Endothelial cell (in vitro differentiated cells): ENCODE measurements around the gene RALBP1. TPM values are rescaled to one million over a fixed set of nuclear protein-coding genes. Genes with fewer than 3 reads are reported as not detected.
A peak's percentile ranks its signal among the peaks of the same experiment; 100 is the strongest.

Experiments used
- DNase-seq: peaks from one replicate; pipeline ENCODE4 v3.0.0; 2021; ENCODE audit warnings: low spot score
- H3K27ac Mint-ChIP-seq: one replicate; pipeline ENCODE4 v1.8.0; 2021; ENCODE audit warnings: mixed read lengths, inconsistent platforms; ENCODE audit not compliant: unreplicated experiment
- H3K27me3 Mint-ChIP-seq: one replicate; pipeline ENCODE4 v1.8.0; 2021; ENCODE audit warnings: mild to moderate bottlenecking, moderate library complexity, mixed read lengths, inconsistent platforms; ENCODE audit not compliant: unreplicated experiment
- H3K36me3 Mint-ChIP-seq: one replicate; pipeline ENCODE4 v1.8.0; 2021; ENCODE audit warnings: mild to moderate bottlenecking, low read depth, mixed read lengths, inconsistent platforms; ENCODE audit not compliant: unreplicated experiment
- H3K4me1 Mint-ChIP-seq: one replicate; pipeline ENCODE4 v1.8.0; 2021; ENCODE audit warnings: mild to moderate bottlenecking, mixed read lengths, inconsistent platforms; ENCODE audit not compliant: unreplicated experiment
- H3K4me3 Mint-ChIP-seq: one replicate; pipeline ENCODE4 v1.8.0; 2021; ENCODE audit warnings: mild to moderate bottlenecking, mixed read lengths, inconsistent platforms; ENCODE audit not compliant: unreplicated experiment
- H3K9me3 Mint-ChIP-seq: one replicate; pipeline ENCODE4 v1.8.0; 2021; ENCODE audit warnings: mixed read lengths, inconsistent platforms; ENCODE audit not compliant: unreplicated experiment
- total RNA-seq: library from RNA; stranded (reverse); fragmentation: NEBNext Ultra II Directional; extraction: Animal tissue kit (Norgen Biotek cat#: 25700); gene quantifications from one replicate; pipeline ENCODE4 v1.2.1, GENCODE V29; 2021; ENCODE audit not compliant: unreplicated experiment
- TF ChIP-seq, protein P1 (sequence below): fragments of 200-600 bp; sonication (generic); IDR thresholded peaks from one replicate; pipeline ENCODE4 v1.5.0; 2021; ENCODE audit warnings: antibody characterized with exemption; ENCODE audit not compliant: unreplicated experiment

Gene RALBP1
- total RNA-seq, 1 donor from 2014 or later = 56.8 TPM

DNA sequence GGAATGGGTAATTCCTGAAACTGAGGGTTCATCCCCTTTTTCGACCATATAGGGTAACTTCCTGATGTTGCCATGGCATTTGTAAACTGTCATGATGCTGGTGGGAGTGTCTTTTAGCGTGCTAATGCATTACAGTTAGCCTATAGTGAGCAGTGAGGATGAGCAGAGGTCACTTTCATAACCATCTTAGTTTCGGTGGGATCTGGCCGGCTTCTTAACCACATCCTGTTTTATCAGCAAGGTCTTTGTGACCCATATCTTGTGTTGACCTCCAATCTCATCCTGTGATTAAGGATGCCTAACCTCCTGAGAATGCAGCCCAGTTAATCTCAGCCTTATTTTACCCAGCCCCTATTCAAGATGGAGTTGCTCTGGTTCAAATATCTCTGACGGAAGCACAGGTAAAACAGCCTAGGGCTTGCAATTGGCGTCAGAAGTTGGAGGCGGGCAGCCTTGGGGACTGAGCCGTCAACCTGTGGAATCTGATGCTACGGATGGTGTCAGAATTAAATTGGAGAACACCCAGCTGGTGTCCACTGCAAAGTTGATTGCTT lies 19.5 kb downstream of the RALBP1 start:
- H3K36me3 Mint-ChIP-seq = no peaks in the 10 kb centered on the region
- no peaks in the 10 kb centered on the region for H3K27me3 Mint-ChIP-seq
- peak overlapping the region; percentile 9 for H3K27ac Mint-ChIP-seq

DNA sequence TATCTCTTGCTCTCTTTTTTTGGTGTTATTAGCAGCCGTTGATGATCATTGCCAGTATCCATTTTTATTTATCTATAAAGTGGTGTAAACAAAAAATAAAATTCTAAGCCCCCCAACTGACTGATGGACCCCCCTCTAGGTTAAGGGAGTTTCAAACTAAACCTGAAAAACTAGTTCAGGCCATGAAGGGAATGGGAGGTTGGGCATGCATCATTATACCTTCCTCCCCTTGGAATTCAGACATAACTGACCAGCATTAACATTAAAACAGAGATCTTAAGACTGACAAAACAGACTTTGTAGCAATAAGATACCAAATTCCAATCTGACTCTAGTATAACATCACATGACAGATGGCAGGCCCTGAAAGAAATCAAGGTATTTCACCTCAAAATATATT lies 20.2 kb downstream of the RALBP1 start:
- Mint-ChIP-seq H3K4me3 (no peak overlapping the region), H3K27ac (no peak overlapping the region), H3K9me3 (no peaks in the 10 kb centered on the region), H3K4me1 (peaks cover 3% of the 10 kb centered on the region), H3K27me3 (no peaks in the 10 kb centered on the region), H3K36me3 (peaks cover 4% of the 10 kb centered on the region)
- DNase-seq = no peak
- TF ChIP-seq, protein P1, sequence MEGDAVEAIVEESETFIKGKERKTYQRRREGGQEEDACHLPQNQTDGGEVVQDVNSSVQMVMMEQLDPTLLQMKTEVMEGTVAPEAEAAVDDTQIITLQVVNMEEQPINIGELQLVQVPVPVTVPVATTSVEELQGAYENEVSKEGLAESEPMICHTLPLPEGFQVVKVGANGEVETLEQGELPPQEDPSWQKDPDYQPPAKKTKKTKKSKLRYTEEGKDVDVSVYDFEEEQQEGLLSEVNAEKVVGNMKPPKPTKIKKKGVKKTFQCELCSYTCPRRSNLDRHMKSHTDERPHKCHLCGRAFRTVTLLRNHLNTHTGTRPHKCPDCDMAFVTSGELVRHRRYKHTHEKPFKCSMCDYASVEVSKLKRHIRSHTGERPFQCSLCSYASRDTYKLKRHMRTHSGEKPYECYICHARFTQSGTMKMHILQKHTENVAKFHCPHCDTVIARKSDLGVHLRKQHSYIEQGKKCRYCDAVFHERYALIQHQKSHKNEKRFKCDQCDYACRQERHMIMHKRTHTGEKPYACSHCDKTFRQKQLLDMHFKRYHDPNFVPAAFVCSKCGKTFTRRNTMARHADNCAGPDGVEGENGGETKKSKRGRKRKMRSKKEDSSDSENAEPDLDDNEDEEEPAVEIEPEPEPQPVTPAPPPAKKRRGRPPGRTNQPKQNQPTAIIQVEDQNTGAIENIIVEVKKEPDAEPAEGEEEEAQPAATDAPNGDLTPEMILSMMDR = no peak

More for the DNA sequence above, 19.5 kb downstream of the RALBP1 start:
- TF ChIP-seq, protein P1 = no peak
- DNase-seq = no peak
- no peaks in the 10 kb centered on the region for H3K9me3 Mint-ChIP-seq
- no peak overlapping the region for H3K4me3 Mint-ChIP-seq
- H3K4me1 Mint-ChIP-seq = peaks cover 3% of the 10 kb centered on the region

DNA sequence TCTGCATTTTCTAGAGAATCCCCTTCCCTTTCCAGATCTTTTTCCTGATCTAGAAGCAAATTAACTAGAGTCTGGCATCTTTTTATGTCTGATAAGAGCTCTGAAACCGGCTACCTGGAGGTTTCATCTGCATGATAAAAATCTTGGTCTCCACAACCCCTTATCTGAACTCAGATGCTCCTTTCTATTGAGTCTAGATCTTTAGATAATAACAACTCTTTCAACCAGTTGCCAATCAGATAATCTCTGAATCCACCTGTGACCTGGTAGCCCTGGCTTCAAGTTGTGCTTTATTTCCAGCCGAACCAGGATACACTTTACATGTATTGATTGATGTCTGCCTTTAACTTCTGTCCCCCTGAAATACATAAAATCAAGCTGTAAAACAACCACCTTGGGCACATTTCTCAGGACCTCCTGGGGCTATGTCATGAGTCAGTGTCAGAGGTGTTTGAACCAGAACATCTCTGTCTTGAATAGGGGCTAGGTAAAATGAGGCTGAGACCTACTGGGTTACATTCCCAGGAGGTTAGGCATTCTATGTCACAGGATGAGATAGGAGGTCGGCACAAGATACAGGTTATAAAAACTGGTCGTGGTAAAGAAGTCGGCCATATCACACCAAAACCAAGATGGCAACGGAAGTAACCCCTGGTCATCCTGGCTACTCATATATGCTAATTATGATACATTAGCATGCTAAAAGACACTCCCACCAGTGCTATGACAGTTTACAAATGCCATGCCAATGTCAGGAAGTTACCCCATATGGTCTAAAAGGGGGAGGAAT lies 20.8 kb downstream of the RALBP1 start:
- H3K9me3 Mint-ChIP-seq = no peaks in the 10 kb centered on the region
- no peak overlapping the region for H3K27ac Mint-ChIP-seq
- TF ChIP-seq, protein P1 = no peak

DNA sequence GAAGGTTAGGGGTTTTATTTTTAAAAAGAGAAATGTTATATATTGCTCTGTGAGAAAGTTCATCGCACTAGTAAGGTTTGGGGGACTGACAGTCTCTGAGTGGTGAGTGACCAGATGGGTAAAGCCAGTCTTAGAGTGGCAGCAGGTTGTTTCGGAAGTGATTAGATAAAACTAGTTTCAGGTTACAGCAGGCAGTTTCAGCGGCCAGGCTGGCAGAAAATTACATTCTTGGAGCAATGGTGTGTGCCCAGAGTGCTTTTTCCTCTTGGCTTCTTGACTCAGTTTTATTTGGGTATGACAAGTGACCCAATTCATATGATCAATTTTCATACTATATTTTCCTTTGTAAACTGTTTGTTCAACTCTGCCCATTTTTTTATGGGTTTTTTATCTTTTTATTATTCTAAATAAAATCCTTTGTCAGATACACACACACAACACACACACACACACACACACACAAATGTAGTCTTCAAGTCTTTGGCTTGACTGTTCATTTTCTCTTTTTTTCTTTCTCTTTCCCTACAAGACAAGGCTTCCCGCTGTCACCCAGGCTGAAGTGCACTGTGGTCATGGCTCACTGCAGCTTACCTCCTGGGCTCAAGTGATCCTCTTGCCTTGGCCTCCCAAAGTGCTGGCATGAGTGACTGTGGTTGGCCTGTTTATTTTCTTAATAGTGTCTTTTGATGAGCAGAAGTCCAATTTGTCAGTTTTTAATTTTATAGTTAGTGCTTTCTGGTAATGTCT lies 30.9 kb downstream of the RALBP1 start:
- H3K4me3 Mint-ChIP-seq = no peak overlapping the region
- DNase-seq = no peak
- no peak overlapping the region for H3K27ac Mint-ChIP-seq
- H3K36me3 Mint-ChIP-seq = peaks cover 17% of the 10 kb centered on the region
- H3K9me3 Mint-ChIP-seq = no peaks in the 10 kb centered on the region
- H3K27me3 Mint-ChIP-seq = no peaks in the 10 kb centered on the region
- no peaks in the 10 kb centered on the region for H3K4me1 Mint-ChIP-seq
- TF ChIP-seq, protein P1 = no peak

More for the DNA sequence above, 20.8 kb downstream of the RALBP1 start:
- Mint-ChIP-seq H3K27me3 (no peaks in the 10 kb centered on the region), H3K4me1 (peaks cover 3% of the 10 kb centered on the region), H3K4me3 (no peak overlapping the region), H3K36me3 (peaks cover 5% of the 10 kb centered on the region)
- DNase-seq = no peak
